HEK293 (cell line): ENCODE data around the gene SLC47A2.

Experiments
- CTCF ChIA-PET: fragments of 350-600 bp; formaldehyde crosslinking; extraction: SDS; loops from one replicate; lab custom pipeline; 2021; ENCODE audit warnings: antibody characterized with exemption; lab: Yijun Ruan, JAX
- POLR2A ChIA-PET: fragments of 300-600 bp; formaldehyde crosslinking; extraction: SDS; loops from one replicate; lab custom pipeline; 2020; ENCODE audit warnings: antibody characterized with exemption, inconsistent platforms; lab: Yijun Ruan, JAX
- H3K27ac ChIP-seq: fragments of 200-500 bp; sonication (Bioruptor generic); 2 replicates; pipeline ENCODE4 v1.5.1; 2014; ENCODE audit warnings: low read depth, low read length, control low read depth, inconsistent platforms; ENCODE audit errors: extremely low read depth
- H3K36me3 ChIP-seq, 2 experiments: fragments of 200-500 bp in 1 of 2; sonication (Bioruptor generic) in 1 of 2; 1 replicate in 1 of 2; 2 replicates in 1 of 2; pipeline ENCODE4 v1.5.1; 2014 to 2017; ENCODE audit warnings: inconsistent platforms in 2 of 2, low read length in 2 of 2; ENCODE audit not compliant: control insufficient read depth in 2 of 2, insufficient read depth in 1 of 2
- H3K4me1 ChIP-seq: fragments of 200-500 bp; sonication (Bioruptor generic); 2 replicates; pipeline ENCODE4 v1.5.1; 2014; ENCODE audit warnings: mild to moderate bottlenecking, low read length, inconsistent platforms; ENCODE audit not compliant: control insufficient read depth, insufficient read depth
- H3K4me3 ChIP-seq: 2 replicates; pipeline ENCODE4 v1.5.1; 2011; ENCODE audit warnings: low read depth, mild to moderate bottlenecking, control low read depth, low read length, moderate library complexity
- H3K9me3 ChIP-seq: fragments of 200-500 bp; sonication (Bioruptor generic); 2 replicates; pipeline ENCODE4 v1.5.1; 2014; ENCODE audit warnings: low read depth, low read length, inconsistent platforms; ENCODE audit not compliant: control insufficient read depth, insufficient read depth
- BCL11A ChIP-seq: fragments of 450-650 bp; formaldehyde crosslinking; IDR thresholded peaks from 2 replicates; pipeline ENCODE4 v1.5.1; 2016; ENCODE audit warnings: low read depth, missing biosample characterization, missing genetic modification characterization
- EGR2 ChIP-seq: fragments of 450-650 bp; formaldehyde crosslinking; IDR thresholded peaks from 2 replicates; pipeline ENCODE4 v1.5.1; 2016; ENCODE audit warnings: low read depth, missing biosample characterization, missing genetic modification characterization
- HOXD13 ChIP-seq: sonication (generic); formaldehyde crosslinking; IDR thresholded peaks from 2 replicates; pipeline ENCODE4 v1.8.0; 2022; ENCODE audit warnings: missing genetic modification reagents, borderline replicate concordance
- KLF8 ChIP-seq: fragments of 450-650 bp; formaldehyde crosslinking; IDR thresholded peaks from 2 replicates; pipeline ENCODE4 v1.5.1; 2016; ENCODE audit warnings: missing biosample characterization, missing genetic modification characterization
- PATZ1 ChIP-seq: fragments of 450-650 bp; formaldehyde crosslinking; IDR thresholded peaks from 2 replicates; pipeline ENCODE4 v1.5.1; 2016; ENCODE audit warnings: missing biosample characterization, missing genetic modification characterization
- PRDM1 ChIP-seq: fragments of 450-650 bp; formaldehyde crosslinking; IDR thresholded peaks from 2 replicates; pipeline ENCODE4; 2016; ENCODE audit warnings: missing biosample characterization, missing genetic modification characterization
- SALL2 ChIP-seq: fragments of 450-650 bp; formaldehyde crosslinking; IDR thresholded peaks from 2 replicates; pipeline ENCODE4 v1.5.0; 2017; ENCODE audit warnings: missing biosample characterization, mild to moderate bottlenecking, missing genetic modification characterization, borderline replicate concordance
- SCRT2 ChIP-seq: fragments of 450-650 bp; formaldehyde crosslinking; IDR thresholded peaks from 2 replicates; pipeline ENCODE4 v1.5.1; 2016; ENCODE audit warnings: missing biosample characterization, missing genetic modification characterization
- SP3 ChIP-seq: fragments of 450-650 bp; formaldehyde crosslinking; IDR thresholded peaks from 2 replicates; pipeline ENCODE4 v1.5.1; 2016; ENCODE audit warnings: missing biosample characterization, missing genetic modification characterization
- TRIM28 ChIP-seq: IDR thresholded peaks from 2 replicates; pipeline ENCODE4 v1.6.1; 2011; ENCODE audit warnings: low read length, control low read depth, borderline replicate concordance
- YY2 ChIP-seq: fragments of 450-650 bp; formaldehyde crosslinking; IDR thresholded peaks from 2 replicates; pipeline ENCODE4 v1.5.1; 2016; ENCODE audit warnings: missing biosample characterization, missing genetic modification characterization
- ZNF10 ChIP-seq: fragments of 450-650 bp; formaldehyde crosslinking; IDR thresholded peaks from 2 replicates; pipeline ENCODE4 v1.5.1; 2017; ENCODE audit warnings: missing biosample characterization, missing genetic modification characterization
- ZNF112 ChIP-seq: fragments of 450-650 bp; formaldehyde crosslinking; IDR thresholded peaks from 2 replicates; pipeline ENCODE4 v1.5.0; 2017; ENCODE audit warnings: missing biosample characterization, missing genetic modification characterization
- ZNF114 ChIP-seq: fragments of 450-650 bp; formaldehyde crosslinking; IDR thresholded peaks from 2 replicates; pipeline ENCODE4 v1.5.0; 2017; ENCODE audit warnings: missing biosample characterization, missing genetic modification characterization
- ZNF138 ChIP-seq: fragments of 450-650 bp; formaldehyde crosslinking; IDR thresholded peaks from 2 replicates; pipeline ENCODE4 v1.5.1; 2016; ENCODE audit warnings: missing biosample characterization, missing genetic modification characterization, borderline replicate concordance
- ZNF140 ChIP-seq: fragments of 450-650 bp; formaldehyde crosslinking; IDR thresholded peaks from 2 replicates; pipeline ENCODE4 v1.5.1; 2016; ENCODE audit warnings: missing biosample characterization, missing genetic modification characterization
- ZNF19 ChIP-seq: fragments of 450-650 bp; formaldehyde crosslinking; IDR thresholded peaks from 2 replicates; pipeline ENCODE4; 2016; ENCODE audit warnings: missing biosample characterization, missing genetic modification characterization, low read depth
- ZNF202 ChIP-seq: fragments of 450-650 bp; formaldehyde crosslinking; IDR thresholded peaks from 2 replicates; pipeline ENCODE4 v1.5.1; 2016; ENCODE audit warnings: missing biosample characterization, missing genetic modification characterization, borderline replicate concordance
- ZNF23 ChIP-seq: fragments of 450-650 bp; formaldehyde crosslinking; IDR thresholded peaks from 2 replicates; pipeline ENCODE4 v1.5.1; 2016; ENCODE audit warnings: missing biosample characterization, missing genetic modification characterization, borderline replicate concordance
- ZNF37A ChIP-seq: fragments of 450-650 bp; IDR thresholded peaks from 2 replicates; pipeline ENCODE4 v1.5.1; 2018; ENCODE audit warnings: missing biosample characterization, missing genetic modification characterization
- ZNF501 ChIP-seq: fragments of 450-650 bp; formaldehyde crosslinking; IDR thresholded peaks from 2 replicates; pipeline ENCODE4 v1.5.1; 2016; ENCODE audit warnings: missing biosample characterization, missing genetic modification characterization
- ZNF521 ChIP-seq: fragments of 450-650 bp; formaldehyde crosslinking; IDR thresholded peaks from 2 replicates; pipeline ENCODE4 v1.5.1; 2017; ENCODE audit warnings: missing biosample characterization, mild to moderate bottlenecking, missing genetic modification characterization
- ZNF529 ChIP-seq: fragments of 450-650 bp; formaldehyde crosslinking; IDR thresholded peaks from 2 replicates; pipeline ENCODE4 v1.5.1; 2017; ENCODE audit warnings: missing genetic modification characterization, missing biosample characterization; ENCODE audit not compliant: insufficient replicate concordance
- ZNF561 ChIP-seq: fragments of 450-650 bp; IDR thresholded peaks from 2 replicates; pipeline ENCODE4 v1.5.1; 2018; ENCODE audit warnings: missing biosample characterization, missing genetic modification characterization, borderline replicate concordance
- ZNF610 ChIP-seq: fragments of 450-650 bp; formaldehyde crosslinking; IDR thresholded peaks from 2 replicates; pipeline ENCODE4 v1.5.1; 2016; ENCODE audit warnings: missing biosample characterization, missing genetic modification characterization, borderline replicate concordance
- ZNF658 ChIP-seq: fragments of 450-650 bp; formaldehyde crosslinking; IDR thresholded peaks from 2 replicates; pipeline ENCODE4; 2016; ENCODE audit warnings: missing biosample characterization, missing genetic modification characterization
- ZNF777 ChIP-seq: fragments of 450-650 bp; formaldehyde crosslinking; IDR thresholded peaks from 2 replicates; pipeline ENCODE4 v1.5.1; 2017; ENCODE audit warnings: missing biosample characterization, missing genetic modification characterization, borderline replicate concordance
- TF ChIP-seq, protein P1 (sequence below): fragments of 450-650 bp; formaldehyde crosslinking; IDR thresholded peaks from 2 replicates; pipeline ENCODE4 v1.5.0; 2017; ENCODE audit warnings: missing biosample characterization, missing genetic modification characterization, borderline replicate concordance
- TF ChIP-seq, protein P2 (sequence below): fragments of 450-650 bp; IDR thresholded peaks from 2 replicates; pipeline ENCODE4 v1.5.1; 2018; ENCODE audit warnings: missing biosample characterization, mild to moderate bottlenecking, missing genetic modification characterization

SLC47A2 gene

DNA sequence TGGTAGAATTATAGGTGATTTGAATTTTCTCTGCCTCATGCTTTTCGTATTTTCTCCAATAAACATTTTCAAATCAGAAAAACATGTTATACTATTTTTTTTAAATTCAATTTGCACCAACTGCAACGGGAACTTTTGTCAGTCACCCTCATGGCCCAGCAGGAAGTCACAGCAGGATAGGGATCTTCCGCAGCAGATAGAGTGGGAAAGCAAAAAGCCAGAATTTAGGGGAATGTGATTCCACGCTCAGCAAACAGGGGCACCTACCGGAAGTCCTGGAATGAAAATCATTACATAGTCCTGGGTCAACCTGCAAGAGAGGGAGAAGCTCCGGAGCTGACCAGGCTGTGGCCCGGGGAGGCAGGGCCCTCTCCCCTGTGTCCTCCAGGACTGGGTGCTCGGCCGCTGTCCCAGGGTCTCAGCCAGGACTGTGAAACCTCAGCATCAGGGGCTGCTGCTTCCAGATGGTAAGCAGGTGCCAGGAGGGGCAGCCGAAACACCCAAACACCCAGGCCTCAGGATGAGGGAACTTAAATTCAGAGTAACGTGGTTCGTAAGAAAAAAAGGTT lies 3.9 kb downstream of the SLC47A2 start:
- no peaks in the 10 kb centered on the region for H3K36me3 ChIP-seq
- no peak overlapping the region for H3K27ac ChIP-seq
- no peaks in the 10 kb centered on the region for H3K4me1 ChIP-seq
- no peak for TF ChIP-seq ZNF610
- no peak for TF ChIP-seq ZNF114 (tag by site-specific recombination)
- TF ChIP-seq ZNF658 (tag by site-specific recombination), result no peak
- TF ChIP-seq ZNF10 (tag by site-specific recombination), result no peak
- TF ChIP-seq ZNF37A (tag by site-specific recombination), result no peak
- TF ChIP-seq ZNF521 (tag by site-specific recombination), result no peak
- no peak for TF ChIP-seq BCL11A
- no peak for TF ChIP-seq ZNF561 (tag by site-specific recombination)
- TF ChIP-seq, protein P1, sequence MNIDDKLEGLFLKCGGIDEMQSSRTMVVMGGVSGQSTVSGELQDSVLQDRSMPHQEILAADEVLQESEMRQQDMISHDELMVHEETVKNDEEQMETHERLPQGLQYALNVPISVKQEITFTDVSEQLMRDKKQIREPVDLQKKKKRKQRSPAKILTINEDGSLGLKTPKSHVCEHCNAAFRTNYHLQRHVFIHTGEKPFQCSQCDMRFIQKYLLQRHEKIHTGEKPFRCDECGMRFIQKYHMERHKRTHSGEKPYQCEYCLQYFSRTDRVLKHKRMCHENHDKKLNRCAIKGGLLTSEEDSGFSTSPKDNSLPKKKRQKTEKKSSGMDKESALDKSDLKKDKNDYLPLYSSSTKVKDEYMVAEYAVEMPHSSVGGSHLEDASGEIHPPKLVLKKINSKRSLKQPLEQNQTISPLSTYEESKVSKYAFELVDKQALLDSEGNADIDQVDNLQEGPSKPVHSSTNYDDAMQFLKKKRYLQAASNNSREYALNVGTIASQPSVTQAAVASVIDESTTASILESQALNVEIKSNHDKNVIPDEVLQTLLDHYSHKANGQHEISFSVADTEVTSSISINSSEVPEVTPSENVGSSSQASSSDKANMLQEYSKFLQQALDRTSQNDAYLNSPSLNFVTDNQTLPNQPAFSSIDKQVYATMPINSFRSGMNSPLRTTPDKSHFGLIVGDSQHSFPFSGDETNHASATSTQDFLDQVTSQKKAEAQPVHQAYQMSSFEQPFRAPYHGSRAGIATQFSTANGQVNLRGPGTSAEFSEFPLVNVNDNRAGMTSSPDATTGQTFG, result no peak
- TF ChIP-seq, protein P2, sequence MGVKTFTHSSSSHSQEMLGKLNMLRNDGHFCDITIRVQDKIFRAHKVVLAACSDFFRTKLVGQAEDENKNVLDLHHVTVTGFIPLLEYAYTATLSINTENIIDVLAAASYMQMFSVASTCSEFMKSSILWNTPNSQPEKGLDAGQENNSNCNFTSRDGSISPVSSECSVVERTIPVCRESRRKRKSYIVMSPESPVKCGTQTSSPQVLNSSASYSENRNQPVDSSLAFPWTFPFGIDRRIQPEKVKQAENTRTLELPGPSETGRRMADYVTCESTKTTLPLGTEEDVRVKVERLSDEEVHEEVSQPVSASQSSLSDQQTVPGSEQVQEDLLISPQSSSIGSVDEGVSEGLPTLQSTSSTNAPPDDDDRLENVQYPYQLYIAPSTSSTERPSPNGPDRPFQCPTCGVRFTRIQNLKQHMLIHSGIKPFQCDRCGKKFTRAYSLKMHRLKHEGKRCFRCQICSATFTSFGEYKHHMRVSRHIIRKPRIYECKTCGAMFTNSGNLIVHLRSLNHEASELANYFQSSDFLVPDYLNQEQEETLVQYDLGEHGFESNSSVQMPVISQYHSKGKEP, result no peak
- no peak for TF ChIP-seq ZNF140 (tag by site-specific recombination)
- TF ChIP-seq ZNF23, result no peak
- no peak for TF ChIP-seq ZNF112 (tag by site-specific recombination)
- TF ChIP-seq HOXD13 (CRISPR knock-in tag), result no peak
- no peak for TF ChIP-seq SCRT2 (tag by site-specific recombination)
- TF ChIP-seq SP3 (tag by site-specific recombination), result no peak
- TF ChIP-seq SALL2, result no peak
- no peak for TF ChIP-seq ZNF202 (tag by site-specific recombination)
- POLR2A ChIA-PET, result no interaction called here
- CTCF ChIA-PET, result no interaction called here
- H3K9me3 ChIP-seq, result no peaks in the 10 kb centered on the region
- H3K4me3 ChIP-seq, result no peak overlapping the region

GRCh38 chr17:19709841-19710240 lies 6.5 kb downstream of the SLC47A2 start:
- Histone ChIP-seq H3K4me3 (no peak overlapping the region), H3K27ac (no peak overlapping the region), H3K9me3 (no peaks in the 10 kb centered on the region), H3K4me1 (no peaks in the 10 kb centered on the region), H3K36me3 (no peaks in the 10 kb centered on the region)
- ChIA-PET POLR2A (interaction anchor here (1.2 kb wide), 1 partner anchor 332 kb away, joined by 3 read pairs; no protein-coding TSS in a partner anchor), CTCF (interaction anchor here (0.7 to 2.0 kb wide), 3 partner anchors 11 to 197 kb away, joined by 3 to 6 read pairs (median 5); no protein-coding TSS in a partner anchor)
- no peak for TF ChIP-seq ZNF777 (tag by site-specific recombination)
- no peak for TF ChIP-seq EGR2
- TF ChIP-seq PRDM1 (tag by site-specific recombination), result no peak
- TF ChIP-seq ZNF501 (tag by site-specific recombination), result no peak
- TF ChIP-seq ZNF529 (tag by site-specific recombination), result no peak
- no peak for TF ChIP-seq ZNF138
- no peak for TF ChIP-seq TRIM28
- TF ChIP-seq ZNF19 (tag by site-specific recombination), result no peak
- TF ChIP-seq YY2 (tag by site-specific recombination), result no peak
- no peak for TF ChIP-seq KLF8 (tag by site-specific recombination)
- TF ChIP-seq PATZ1, result no peak
